Measurements from ENCODE around the gene TRPC4.

Gene TRPC4

GRCh38 chr13:37657134-37657533 lies 212.4 kb downstream of the TRPC4 start:
- DNase-seq (ENCODE audit: low read depth in 2 of 2) = no peak

GRCh38 chr13:37656247-37656940 lies 213.2 kb downstream of the TRPC4 start:
- DNase-seq (ENCODE audit: low read depth in 2 of 2) = no peak

- no peak for DNase-seq (ENCODE audit: low read depth in 2 of 2)
These were observed 217.0 kb downstream of the TRPC4 start for GRCh38 chr13:37652596-37652995.

GRCh38 chr13:37651891-37652290 lies 217.7 kb downstream of the TRPC4 start:
- DNase-seq (ENCODE audit: low read depth in 2 of 2) = no peak

GRCh38 chr13:37648609-37649008 lies 221.0 kb downstream of the TRPC4 start:
- no peak for DNase-seq (ENCODE audit: low read depth in 2 of 2)

- no peak for DNase-seq (ENCODE audit: low read depth in 2 of 2)
These were observed 222.4 kb downstream of the TRPC4 start for GRCh38 chr13:37647031-37647650.

- DNase-seq (ENCODE audit: low read depth in 2 of 2) = no peak
These were observed 223.0 kb downstream of the TRPC4 start for GRCh38 chr13:37646531-37646930.

- no peak for DNase-seq (ENCODE audit: low read depth in 2 of 2)
These were observed 224.3 kb downstream of the TRPC4 start for GRCh38 chr13:37645181-37645740.

GRCh38 chr13:37641391-37641790 lies 228.2 kb downstream of the TRPC4 start:
- DNase-seq (ENCODE audit: low read depth in 2 of 2) = no peak

- DNase-seq (ENCODE audit: low read depth in 2 of 2) = no peak
These were observed 229.1 kb downstream of the TRPC4 start for GRCh38 chr13:37640499-37640898.

- no peak for DNase-seq (ENCODE audit: low read depth in 2 of 2)
These were observed 232.9 kb downstream of the TRPC4 start for GRCh38 chr13:37636701-37637100.

- no peak for DNase-seq (ENCODE audit: low read depth in 2 of 2)
These were observed 237.3 kb downstream of the TRPC4 start for GRCh38 chr13:37632294-37632693.

GRCh38 chr13:37627428-37627827 lies 242.1 kb downstream of the TRPC4 start:
- DNase-seq (ENCODE audit: low read depth in 2 of 2) = no peak

GRCh38 chr13:37621811-37622361 lies 247.7 kb downstream of the TRPC4 start:
- no peak for DNase-seq (ENCODE audit: low read depth in 2 of 2)

GRCh38 chr13:37618554-37618953 lies 251.0 kb downstream of the TRPC4 start:
- no peak for DNase-seq (ENCODE audit: low read depth in 2 of 2)

- DNase-seq (ENCODE audit: low read depth in 2 of 2) = no peak
These were observed 252.4 kb downstream of the TRPC4 start for GRCh38 chr13:37617173-37617572.

GRCh38 chr13:37616131-37616530 lies 253.4 kb downstream of the TRPC4 start:
- no peak for DNase-seq (ENCODE audit: low read depth in 2 of 2)

- DNase-seq (ENCODE audit: low read depth in 2 of 2) = no peak
These were observed 254.3 kb downstream of the TRPC4 start for GRCh38 chr13:37615276-37615675.

GRCh38 chr13:37613638-37614037 lies 255.9 kb downstream of the TRPC4 start:
- no peak for DNase-seq (ENCODE audit: low read depth in 2 of 2)

GRCh38 chr13:37613236-37613635 lies 256.3 kb downstream of the TRPC4 start:
- DNase-seq (ENCODE audit: low read depth in 2 of 2) = no peak

- no peak for DNase-seq (ENCODE audit: low read depth in 2 of 2)
These were observed 260.7 kb downstream of the TRPC4 start for GRCh38 chr13:37608750-37609339.

GRCh38 chr13:37602733-37603381 lies 266.7 kb downstream of the TRPC4 start:
- no peak for DNase-seq (ENCODE audit: low read depth in 2 of 2)
